ENCODE measurements around the gene RAD23B.

- TF ChIP-seq CTCF (IDR thresholded peaks at IDR 0.05; ENCODE audit: low read depth, low read length) (no peak), EZH2phosphoT487 (IDR thresholded peaks at IDR 0.05; ENCODE audit: low read depth) (no peak)
These were observed 25.4 kb downstream of the RAD23B start for GRCh38 chr9:107308461-107308860.
